ENCODE results near the gene AUTS2. TPM values are rescaled to one million over a fixed set of nuclear protein-coding genes. Genes with fewer than 3 reads are reported as not detected.

Gene AUTS2
- polyA plus RNA-seq, 3 donors, result 0.08 to 0.35 TPM; not detected in 1

GRCh38 chr7:69654381-69654780, 56.1 kb downstream of the AUTS2 start:
- Mint-ChIP-seq H3K27ac (peak overlapping the region; percentile 65 to 88 (median 80)), H3K4me1 (peaks cover 17% of the 10 kb centered on the region), H3K9me3 (no peaks in the 10 kb centered on the region), H3K36me3 (no peaks in the 10 kb centered on the region), H3K4me3 (peak overlapping the region in 1 of 2 donors; percentile 26), H3K27me3 (ENCODE audit: low read depth in 3 of 3) (peaks cover 0 to 1% (median 0%) of the 10 kb centered on the region in 3 donors)
- no peaks in the 10 kb centered on the region for H3K9me3 ChIP-seq (replicated peaks in 1 of 2; ENCODE audit: control insufficient read depth in 1 of 2, insufficient read depth in 1 of 2, low read length in 2 of 2)
- H3K27ac ChIP-seq (ENCODE audit: low read depth in 1 of 2, low read length in 2 of 2), result peak overlapping the region in 1 of 2 donors; percentile 68
- H3K27me3 ChIP-seq (ENCODE audit: control insufficient read depth in 2 of 2, insufficient read depth in 2 of 2, low read length in 2 of 2), result no peaks in the 10 kb centered on the region
- no peak for TF ChIP-seq CTCF (IDR thresholded peaks at IDR 0.05)
- H3K4me3 ChIP-seq (replicated peaks in 1 of 3; ENCODE audit: low read depth in 2 of 3, low read length in 3 of 3), result no peak overlapping the region
- intact Hi-C loops (cut with micrococcal nuclease), result no loop called here
- H3K9ac ChIP-seq (ENCODE audit: insufficient read depth, low read length, poor library complexity, severe bottlenecking), result no peak overlapping the region
- no peaks in the 10 kb centered on the region for H4K20me1 ChIP-seq (ENCODE audit: insufficient read depth, low read length)
- H3K36me3 ChIP-seq (replicated peaks in 1 of 2; ENCODE audit: control insufficient read depth in 1 of 2, insufficient read depth in 2 of 2, low read length in 2 of 2), result no peaks in the 10 kb centered on the region
- H2AFZ ChIP-seq (ENCODE audit: insufficient read depth, low read depth, low read length, poor library complexity, severe bottlenecking), result peak overlapping the region; percentile 62
- no peaks in the 10 kb centered on the region for H3K79me2 ChIP-seq (ENCODE audit: insufficient read depth, low read length)
- no CpG with 5 or more reads among the region's 2 CpGs for WGBS (ENCODE audit: insufficient coverage)
- peaks cover 10 to 14% of the 10 kb centered on the region in 2 donors for H3K4me1 ChIP-seq (ENCODE audit: control insufficient read depth in 1 of 2, insufficient read depth in 2 of 2, low read length in 2 of 2)
- no peak overlapping the region for H3K4me2 ChIP-seq (replicated peaks; ENCODE audit: extremely low read depth, low read length, poor library complexity, severe bottlenecking)
- peak; percentile 56 to 64 (median 57) for DNase-seq

GRCh38 chr7:69654849-69655707, 56.8 kb downstream of the AUTS2 start:
- Mint-ChIP-seq H3K9me3 (no peaks in the 10 kb centered on the region), H3K27ac (peak overlapping the region in 3 of 7 donors; percentile 65 to 83 (median 71))

More at GRCh38 chr7:69654849-69655707, 56.8 kb downstream of the AUTS2 start:
- DNase-seq, result no peak
- Histone ChIP-seq H3K36me3 (replicated peaks in 1 of 2; ENCODE audit: control insufficient read depth in 1 of 2, insufficient read depth in 2 of 2, low read length in 2 of 2) (no peaks in the 10 kb centered on the region), H3K4me1 (ENCODE audit: control insufficient read depth in 1 of 2, insufficient read depth in 2 of 2, low read length in 2 of 2) (peaks cover 10 to 14% of the 10 kb centered on the region in 2 donors), H3K9ac (ENCODE audit: insufficient read depth, low read length, poor library complexity, severe bottlenecking) (no peak overlapping the region), H3K4me3 (replicated peaks in 1 of 3; ENCODE audit: low read depth in 2 of 3, low read length in 3 of 3) (no peak overlapping the region), H3K9me3 (replicated peaks in 1 of 2; ENCODE audit: control insufficient read depth in 1 of 2, insufficient read depth in 1 of 2, low read length in 2 of 2) (no peaks in the 10 kb centered on the region), H3K27me3 (ENCODE audit: control insufficient read depth in 2 of 2, insufficient read depth in 2 of 2, low read length in 2 of 2) (no peaks in the 10 kb centered on the region), H2AFZ (ENCODE audit: insufficient read depth, low read depth, low read length, poor library complexity, severe bottlenecking) (peak overlapping the region; percentile 62), H3K27ac (ENCODE audit: low read depth in 1 of 2, low read length in 2 of 2) (no peak overlapping the region), H4K20me1 (ENCODE audit: insufficient read depth, low read length) (no peaks in the 10 kb centered on the region), H3K4me2 (replicated peaks; ENCODE audit: extremely low read depth, low read length, poor library complexity, severe bottlenecking) (no peak overlapping the region), H3K79me2 (ENCODE audit: insufficient read depth, low read length) (no peaks in the 10 kb centered on the region)
- Mint-ChIP-seq H3K4me1 (peaks cover 17% of the 10 kb centered on the region), H3K27me3 (ENCODE audit: low read depth in 3 of 3) (peaks cover 0 to 1% (median 0%) of the 10 kb centered on the region in 3 donors), H3K36me3 (no peaks in the 10 kb centered on the region), H3K4me3 (no peak overlapping the region)
- WGBS (ENCODE audit: insufficient coverage), result 100% methylated on average over 2 of the region's 6 CpGs
- no peak for TF ChIP-seq CTCF (IDR thresholded peaks at IDR 0.05)
- intact Hi-C loops (cut with micrococcal nuclease), result no loop called here

All from CD14-positive monocyte (primary cell).